22Rv1 (cell line): ENCODE measurements around the gene ARID1B.

ENCODE experiments used
- H3K27ac ChIP-seq: fragments of 450-650 bp; 2 replicates; pipeline ENCODE4 v1.5.1; 2017
- ZFX ChIP-seq: fragments of 450-650 bp; IDR thresholded peaks from 2 replicates; pipeline ENCODE4 v1.6.1; 2017; ENCODE audit warnings: antibody characterized with exemption, borderline replicate concordance
- TF ChIP-seq, protein P1 (sequence below): fragments of 450-650 bp; IDR thresholded peaks from 2 replicates; pipeline ENCODE4 v1.5.1; 2017; ENCODE audit warnings: mild to moderate bottlenecking

Gene ARID1B

DNA sequence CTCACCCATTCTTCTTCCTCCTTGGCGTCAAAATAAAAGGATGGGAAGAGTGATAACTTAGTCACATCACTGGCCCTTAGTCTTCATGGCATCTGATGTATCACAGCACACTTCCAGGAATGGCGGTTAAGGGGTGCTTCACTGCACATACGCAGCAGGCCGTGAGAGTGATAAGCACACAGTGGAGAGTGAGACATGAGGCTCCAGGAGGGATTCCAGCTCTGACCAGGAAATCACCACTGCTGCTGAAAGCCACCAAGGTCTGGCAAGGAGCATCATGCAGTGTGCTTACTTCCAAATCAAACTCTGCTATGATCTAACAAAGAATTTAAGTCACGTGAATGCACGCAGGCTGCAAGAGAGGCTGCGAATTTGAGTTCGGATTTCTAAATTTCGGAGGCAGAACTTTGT lies 62.4 kb downstream of the ARID1B start:
- no peak overlapping the region for H3K27ac ChIP-seq
- no peak for TF ChIP-seq ZFX
- TF ChIP-seq, protein P1, sequence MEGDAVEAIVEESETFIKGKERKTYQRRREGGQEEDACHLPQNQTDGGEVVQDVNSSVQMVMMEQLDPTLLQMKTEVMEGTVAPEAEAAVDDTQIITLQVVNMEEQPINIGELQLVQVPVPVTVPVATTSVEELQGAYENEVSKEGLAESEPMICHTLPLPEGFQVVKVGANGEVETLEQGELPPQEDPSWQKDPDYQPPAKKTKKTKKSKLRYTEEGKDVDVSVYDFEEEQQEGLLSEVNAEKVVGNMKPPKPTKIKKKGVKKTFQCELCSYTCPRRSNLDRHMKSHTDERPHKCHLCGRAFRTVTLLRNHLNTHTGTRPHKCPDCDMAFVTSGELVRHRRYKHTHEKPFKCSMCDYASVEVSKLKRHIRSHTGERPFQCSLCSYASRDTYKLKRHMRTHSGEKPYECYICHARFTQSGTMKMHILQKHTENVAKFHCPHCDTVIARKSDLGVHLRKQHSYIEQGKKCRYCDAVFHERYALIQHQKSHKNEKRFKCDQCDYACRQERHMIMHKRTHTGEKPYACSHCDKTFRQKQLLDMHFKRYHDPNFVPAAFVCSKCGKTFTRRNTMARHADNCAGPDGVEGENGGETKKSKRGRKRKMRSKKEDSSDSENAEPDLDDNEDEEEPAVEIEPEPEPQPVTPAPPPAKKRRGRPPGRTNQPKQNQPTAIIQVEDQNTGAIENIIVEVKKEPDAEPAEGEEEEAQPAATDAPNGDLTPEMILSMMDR = no peak

DNA sequence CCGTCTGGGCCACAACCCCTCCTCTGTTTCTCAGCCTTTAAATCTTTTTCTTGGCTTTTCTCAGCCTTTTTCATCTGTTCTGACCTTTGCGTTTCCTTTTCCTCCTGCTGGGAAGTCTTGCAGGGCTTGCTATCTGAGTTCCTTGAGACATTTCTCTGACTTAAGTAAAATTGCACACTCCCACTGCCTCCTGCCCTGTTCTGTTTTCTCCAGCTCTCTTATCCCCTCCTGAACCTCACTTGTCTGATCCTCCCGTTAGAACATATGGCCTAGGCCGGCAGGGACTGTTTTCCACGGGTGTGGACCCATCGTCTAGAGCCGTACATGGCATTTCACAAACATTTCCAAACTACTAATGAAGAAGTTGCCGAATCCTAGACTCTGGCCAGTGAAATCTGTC lies 63.0 kb downstream of the ARID1B start:
- TF ChIP-seq ZFX = no peak
- TF ChIP-seq, protein P1 = no peak
- no peak overlapping the region for H3K27ac ChIP-seq

DNA sequence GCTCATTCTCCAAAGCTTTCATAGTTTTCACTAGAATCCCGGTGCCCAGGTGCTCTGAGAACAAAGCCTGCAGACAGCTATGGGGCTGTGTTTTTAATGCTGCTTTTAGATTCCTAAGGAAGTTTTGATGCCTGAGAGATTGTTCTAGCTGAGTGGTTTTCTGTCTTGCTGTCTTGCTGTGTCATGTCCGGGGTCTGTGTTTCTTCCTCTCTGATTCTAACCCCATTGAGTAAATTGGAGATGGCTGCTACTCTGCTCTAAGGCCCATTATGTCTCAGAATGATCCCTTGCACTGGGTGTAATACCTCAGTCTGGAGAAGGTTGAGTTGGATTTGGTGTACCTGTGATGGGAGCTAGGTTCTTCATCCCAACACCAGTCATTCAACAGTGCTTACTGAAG lies 63.4 kb downstream of the ARID1B start:
- no peak overlapping the region for H3K27ac ChIP-seq
- TF ChIP-seq ZFX = no peak
- TF ChIP-seq, protein P1 = no peak

DNA sequence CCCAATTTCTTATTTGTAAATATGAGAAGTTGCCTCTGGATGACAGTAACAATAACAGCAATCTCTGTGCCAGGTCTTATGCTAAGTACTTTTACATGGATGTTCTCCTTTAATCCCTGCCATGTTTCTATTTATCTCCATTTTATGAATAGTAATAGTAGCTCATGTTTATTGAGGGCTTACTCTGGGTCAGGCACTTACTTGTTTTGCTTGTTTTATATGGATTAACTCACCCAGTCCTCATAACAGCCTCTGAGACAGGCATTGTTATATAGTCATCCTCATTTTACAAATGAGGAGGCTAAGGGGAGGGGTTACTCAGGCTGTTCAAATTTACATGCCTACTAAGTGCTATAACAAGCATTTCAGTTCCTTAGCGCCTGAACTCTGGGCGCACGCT lies 64.3 kb downstream of the ARID1B start:
- H3K27ac ChIP-seq = no peak overlapping the region
- TF ChIP-seq, protein P1 = no peak
- TF ChIP-seq ZFX = no peak

DNA sequence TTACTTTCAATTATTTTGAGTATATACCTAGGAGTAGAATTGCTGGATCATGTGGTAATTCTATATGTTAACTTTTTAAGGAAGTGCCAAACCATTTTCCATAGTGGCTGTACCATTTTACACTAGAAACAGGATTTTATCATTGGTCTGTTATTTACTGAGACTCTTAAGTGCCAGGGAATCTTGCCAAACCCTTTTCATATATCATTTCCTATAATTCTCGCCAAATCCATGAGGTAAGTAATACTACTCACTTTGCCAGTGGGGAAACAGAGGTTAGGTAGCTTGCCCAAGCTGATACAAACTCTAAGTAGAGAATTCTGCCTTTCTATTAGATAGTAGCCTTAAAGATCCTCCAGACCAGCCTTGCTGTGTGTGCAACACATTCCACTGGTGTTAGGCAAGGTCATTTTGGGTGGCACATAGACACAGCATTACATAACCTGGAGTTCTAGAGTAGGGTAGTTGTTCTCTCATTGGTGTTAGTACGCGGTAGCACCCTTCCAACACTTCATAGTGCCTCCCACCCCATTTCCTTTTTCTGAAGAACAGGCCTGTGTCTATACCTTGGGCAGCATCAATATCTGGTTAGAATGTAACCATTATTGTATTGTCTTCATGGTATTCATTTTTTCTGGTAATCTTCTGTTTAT lies 65.5 kb downstream of the ARID1B start:
- no peak overlapping the region for H3K27ac ChIP-seq
- TF ChIP-seq, protein P1 = no peak
- no peak for TF ChIP-seq ZFX

DNA sequence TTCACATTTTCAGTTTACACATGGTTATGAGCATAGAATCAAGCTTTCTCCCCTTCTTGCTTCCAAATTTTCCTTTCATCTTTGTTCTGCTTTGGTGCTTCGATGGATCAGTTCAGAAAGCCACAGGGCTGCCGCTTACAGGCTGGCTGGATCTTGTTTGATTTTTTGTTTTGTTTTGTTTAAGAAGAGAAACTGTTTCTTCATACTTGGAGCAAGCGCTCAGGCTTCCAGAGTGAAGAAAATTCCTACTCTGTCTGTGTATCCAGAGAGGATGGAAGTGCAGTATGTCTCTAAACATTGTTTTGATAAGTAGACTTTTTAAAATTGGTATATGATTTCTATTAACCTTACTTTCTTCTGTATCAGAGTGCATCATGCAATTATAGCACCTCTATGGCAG lies 66.9 kb downstream of the ARID1B start:
- no peak for TF ChIP-seq ZFX
- TF ChIP-seq, protein P1 = no peak
- no peak overlapping the region for H3K27ac ChIP-seq

DNA sequence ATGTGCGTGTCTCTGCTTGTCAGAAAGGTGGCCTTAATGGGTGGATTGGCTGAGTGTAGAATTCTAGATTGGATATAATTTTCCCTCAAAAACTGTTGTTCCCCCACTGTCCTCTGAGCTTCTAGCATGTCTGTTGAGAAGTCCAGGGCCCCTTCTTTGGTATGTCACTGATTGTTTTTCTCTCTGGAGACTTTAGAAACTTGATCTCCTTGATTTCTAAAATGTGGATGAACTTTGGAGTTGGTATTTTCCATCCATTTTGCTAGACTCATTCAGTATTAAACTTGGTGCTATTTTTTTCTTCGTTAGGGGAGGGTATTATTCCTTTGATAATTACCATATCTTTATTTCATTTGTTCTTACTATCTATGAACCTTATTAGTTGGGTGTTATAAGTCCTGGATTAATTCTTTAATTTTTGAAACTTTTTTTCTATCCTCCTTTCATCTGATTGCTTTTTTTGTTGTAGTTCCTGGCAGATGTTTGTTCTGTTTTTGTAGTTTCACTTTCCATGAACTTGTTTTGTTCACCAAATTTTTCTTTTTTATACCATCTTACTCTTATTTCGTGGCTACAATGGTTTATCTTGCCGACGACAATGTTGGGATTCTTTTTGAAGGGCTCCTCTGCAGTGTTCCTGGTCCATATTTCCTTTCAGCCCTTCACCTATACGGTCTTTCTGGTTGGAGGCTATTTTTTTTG lies 68.4 kb downstream of the ARID1B start:
- TF ChIP-seq, protein P1 = no peak
- no peak for TF ChIP-seq ZFX
- no peak overlapping the region for H3K27ac ChIP-seq
